ENCODE data around the gene OSBPL6.
"Not testable (repeated sequence)": the region's sequence is repeated elsewhere in the genome, so short reads cannot be mapped to it uniquely, and the experiment has no call there.

OSBPL6 gene

GRCh38 chr2:178414266-178415247 is 220.2 kb downstream of the OSBPL6 start:
- DNase-seq: peak; percentile 92

DNA sequence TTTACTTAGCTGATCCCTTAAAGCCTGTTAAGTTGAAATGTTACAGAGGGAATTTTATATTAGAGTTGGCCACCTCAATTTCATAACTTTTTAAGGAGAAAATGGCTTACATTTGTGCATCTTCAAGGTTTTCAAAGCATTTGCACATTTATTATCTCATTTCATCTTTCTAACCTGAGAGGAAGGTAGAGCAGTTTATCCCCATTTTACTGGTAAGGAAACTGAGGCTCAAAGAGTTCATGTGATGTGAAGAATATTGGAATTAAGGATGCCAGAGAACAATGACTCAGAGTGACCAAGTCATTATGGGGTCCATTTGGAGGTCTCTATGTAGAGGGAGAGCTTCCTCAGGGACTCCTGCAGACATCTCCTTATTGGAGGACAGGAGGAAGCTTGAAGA is 221.7 kb downstream of the OSBPL6 start:
- DNase-seq: no peak

DNA sequence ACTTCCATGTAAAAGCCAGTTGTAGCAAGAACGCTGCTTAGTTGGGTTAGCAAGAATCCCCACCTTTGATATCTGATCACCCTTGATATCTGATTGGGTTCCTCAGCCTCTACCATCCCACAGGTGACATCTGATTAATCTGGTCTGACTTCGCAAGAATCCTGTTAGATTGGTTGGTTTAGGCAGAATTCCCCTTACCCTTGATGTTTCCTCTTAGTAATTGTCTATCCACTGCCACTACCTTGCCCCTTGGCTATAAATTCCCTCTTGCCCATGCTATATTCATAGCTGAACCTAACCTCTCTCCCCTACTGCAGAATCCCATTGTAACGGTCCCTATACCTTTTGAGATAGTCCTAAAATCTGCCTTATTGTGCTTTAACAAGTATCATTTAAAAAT is 223.6 kb downstream of the OSBPL6 start:
- DNase-seq: no peak

- no peak for DNase-seq
Measured at GRCh38 chr2:178418426-178418825, 224.1 kb downstream of the OSBPL6 start.

DNA sequence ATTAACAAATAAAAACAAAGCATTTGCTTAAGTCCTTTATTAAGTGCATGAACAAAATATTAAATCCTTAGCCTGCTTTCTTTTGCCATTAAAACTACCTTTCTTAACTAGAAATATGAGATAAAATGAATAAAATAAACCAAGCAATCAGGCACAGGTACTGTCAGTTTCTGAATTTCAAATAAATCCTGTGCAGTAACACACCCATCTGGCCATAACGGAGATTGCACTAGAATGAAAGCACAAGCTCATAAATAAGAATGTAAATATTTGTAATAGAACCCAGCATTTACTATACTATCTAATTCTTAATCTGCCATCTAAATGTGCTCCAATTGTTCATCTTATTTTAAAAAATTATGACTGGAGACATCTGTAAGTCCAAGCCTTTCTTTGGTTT is 224.8 kb downstream of the OSBPL6 start:
- no peak for DNase-seq

DNA sequence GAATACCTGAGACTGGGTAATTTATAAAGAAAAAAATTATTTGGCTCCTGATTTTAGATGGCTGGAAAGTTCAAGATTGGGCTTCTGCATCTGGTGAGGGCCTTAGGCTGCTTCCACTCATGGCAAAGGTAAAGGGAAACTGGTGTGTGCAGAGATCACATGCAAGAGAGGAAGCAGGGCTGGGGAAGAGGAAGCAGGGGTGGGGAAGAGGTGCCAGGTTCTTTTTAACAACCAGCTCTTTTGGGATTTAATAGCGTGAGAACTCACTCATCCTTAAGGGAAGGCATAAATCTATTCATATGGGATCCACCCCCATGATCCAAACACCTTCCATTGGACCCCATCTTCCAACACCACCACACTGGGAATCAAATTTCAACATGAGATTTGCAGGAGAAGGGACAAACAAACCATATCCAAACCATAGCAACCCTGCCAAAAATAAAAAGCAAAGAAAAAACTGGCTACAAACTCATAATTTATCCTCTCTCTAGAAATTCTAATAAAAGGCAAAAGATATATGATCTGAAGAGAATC is 226.2 kb downstream of the OSBPL6 start:
- DNase-seq: no peak

- DNase-seq: no peak
Measured at GRCh38 chr2:178422097-178422496, 227.8 kb downstream of the OSBPL6 start.

DNA sequence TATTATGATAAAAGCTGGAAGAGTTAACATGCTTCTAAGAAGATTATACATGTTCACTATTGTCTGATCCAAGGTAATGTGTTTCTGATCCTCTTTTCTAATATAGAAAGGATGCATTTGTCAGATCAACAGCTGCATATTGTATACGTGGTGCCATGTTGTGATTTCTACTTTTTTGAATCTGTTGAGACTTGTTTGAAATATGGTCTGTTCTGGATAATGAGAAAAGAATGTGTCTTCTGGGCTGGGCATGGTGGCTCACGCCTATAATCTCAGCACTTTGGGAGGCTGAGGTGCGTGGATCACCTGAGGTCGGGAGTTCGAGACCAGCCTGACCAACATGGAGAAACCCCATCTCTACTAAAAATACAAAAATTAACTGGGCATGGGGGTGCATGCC is 229.4 kb downstream of the OSBPL6 start:
- not testable (repeated sequence) for DNase-seq

DNA sequence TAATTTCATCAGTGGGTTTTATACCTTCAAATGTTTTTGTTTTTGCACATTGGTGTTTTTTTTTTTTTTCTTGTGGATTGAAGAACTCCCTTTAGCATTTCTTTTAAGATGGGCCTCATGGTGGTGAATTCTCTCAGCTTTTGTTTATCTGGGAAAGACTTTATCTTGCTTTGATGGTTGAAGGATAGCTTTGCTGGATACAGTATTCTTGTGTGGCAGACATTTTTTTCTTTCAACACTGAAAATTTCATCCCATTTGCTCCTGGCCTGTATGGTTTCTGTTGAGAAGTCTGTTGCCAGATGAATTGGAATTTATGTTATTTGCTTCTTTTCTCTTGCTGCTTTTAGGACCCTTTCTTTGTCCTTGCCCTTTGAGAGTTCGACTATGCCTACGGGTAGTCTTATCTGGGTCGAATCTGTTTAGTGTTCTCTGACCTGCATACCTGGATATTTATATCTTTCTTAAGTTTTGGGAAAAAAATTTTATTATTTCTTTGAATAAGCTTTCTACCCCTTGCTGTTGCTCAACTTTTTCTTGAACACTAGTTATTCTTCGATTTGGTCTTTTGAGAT is 231.0 kb downstream of the OSBPL6 start:
- no peak for DNase-seq

DNA sequence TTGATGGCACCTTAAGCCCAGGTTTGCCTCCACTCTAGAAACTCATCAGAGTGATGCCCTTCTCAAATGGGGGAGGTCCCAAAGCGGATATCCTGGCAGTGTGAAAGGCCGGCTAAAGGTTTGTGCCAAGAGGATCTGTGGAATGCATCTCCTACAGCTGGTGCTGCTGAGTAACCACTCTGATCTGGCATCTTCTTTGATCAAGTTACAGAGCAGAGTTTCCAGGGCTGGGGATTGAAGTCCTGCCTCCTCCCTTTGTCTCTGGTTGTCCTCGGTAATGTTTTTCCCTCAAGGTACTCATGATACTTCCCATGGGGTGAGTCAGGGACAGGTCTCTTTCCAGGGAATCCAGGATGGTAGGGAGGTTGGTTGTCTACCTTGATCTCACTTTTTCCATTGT is 232.1 kb downstream of the OSBPL6 start:
- no peak for DNase-seq

DNA sequence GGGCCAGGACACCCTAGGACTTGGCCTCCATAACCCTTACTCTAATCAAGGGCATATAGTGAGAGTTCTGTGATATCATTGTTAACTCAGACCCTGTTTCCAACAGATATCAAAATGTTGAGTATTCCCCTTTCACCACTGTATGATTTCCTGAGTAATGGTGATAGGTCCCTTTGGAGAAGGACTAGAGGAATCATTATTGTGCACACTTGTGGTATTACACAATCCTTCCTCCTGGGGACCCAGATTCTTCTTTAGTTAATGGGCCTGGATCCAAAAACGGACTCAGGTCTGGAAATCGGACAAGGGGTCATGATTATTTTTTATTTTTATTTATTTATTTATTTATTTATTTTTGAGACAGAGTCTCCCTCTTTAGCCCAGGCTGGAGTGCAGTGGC is 233.1 kb downstream of the OSBPL6 start:
- no peak for DNase-seq

GRCh38 chr2:178428396-178428806 is 234.1 kb downstream of the OSBPL6 start:
- no peak for DNase-seq

- DNase-seq: no peak
Measured at GRCh38 chr2:178429336-178429735, 235.0 kb downstream of the OSBPL6 start.

- no peak for DNase-seq
Measured at GRCh38 chr2:178436662-178437061, 242.3 kb downstream of the OSBPL6 start.

DNA sequence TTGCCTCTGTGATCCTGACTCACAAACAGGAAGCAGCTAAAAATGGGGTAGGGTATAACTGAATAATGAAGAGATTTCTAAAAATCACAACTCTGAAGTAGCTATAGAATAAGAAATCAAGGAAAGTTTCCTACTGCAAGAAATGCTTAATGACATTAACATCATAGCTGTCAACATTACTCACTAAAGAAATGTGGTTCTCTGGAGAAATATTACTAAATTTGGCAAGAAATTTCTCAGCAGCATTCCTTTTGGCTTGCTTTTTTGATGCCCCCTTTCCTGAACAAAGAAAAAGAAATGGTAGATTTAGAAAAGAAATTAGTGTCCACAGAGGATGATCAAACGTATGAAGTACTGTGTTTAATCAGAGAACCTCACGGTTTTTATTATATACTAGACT is 247.1 kb downstream of the OSBPL6 start:
- DNase-seq: no peak

GRCh38 chr2:178448968-178449661 is 254.8 kb downstream of the OSBPL6 start:
- no peak for DNase-seq

DNA sequence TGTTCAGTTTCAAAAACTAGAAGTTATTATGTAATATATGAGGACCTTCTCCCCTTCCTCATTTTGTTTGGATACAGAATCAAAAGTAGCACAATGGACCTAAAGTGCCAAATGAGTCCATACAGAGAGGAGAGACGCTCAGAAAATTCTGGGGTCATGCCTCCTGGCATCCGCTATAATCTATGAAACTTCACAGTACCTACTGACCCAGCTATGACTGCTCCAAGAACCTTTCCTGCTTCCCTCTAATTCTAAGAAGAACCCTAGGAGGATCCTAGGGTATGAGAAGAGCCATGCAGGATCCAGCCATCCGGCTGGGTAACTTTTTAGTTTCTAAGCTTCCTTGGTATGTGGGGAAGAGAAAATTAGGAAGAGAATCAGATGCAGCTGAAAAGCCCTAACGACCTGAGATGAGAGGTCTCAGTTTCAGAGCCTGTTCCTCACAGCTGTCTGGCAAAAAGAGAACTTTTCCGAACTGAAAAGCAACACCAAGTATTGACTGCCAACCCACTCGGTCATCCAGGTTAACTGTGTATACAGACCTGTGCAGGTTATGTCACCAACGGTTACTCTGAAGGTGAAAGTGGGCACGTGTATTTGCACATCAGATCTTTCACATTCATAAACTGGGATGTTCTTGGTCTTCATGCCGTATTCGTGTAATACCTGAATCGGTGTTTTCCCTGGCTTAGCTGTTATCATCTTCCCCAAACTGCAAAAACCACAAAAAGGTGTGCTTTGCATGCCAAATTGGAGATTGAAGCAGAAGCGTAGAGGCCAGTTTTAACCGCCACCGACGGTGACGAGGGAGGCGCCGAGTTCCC is 255.6 kb downstream of the OSBPL6 start:
- no peak for DNase-seq

DNA sequence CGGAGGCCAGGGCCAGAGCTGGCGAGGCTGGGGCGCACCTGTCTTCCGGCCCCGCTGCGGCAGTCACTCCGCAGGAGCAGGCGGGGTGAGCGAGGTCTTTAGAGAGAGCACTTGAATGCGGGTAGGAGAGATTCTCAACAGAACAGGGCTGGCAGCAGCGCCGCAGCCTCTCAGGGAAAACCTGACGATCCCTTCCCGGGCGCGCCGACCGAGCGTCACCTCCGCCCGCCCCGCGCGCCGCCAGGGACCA is 256.1 kb downstream of the OSBPL6 start:
- no peak for DNase-seq

DNA sequence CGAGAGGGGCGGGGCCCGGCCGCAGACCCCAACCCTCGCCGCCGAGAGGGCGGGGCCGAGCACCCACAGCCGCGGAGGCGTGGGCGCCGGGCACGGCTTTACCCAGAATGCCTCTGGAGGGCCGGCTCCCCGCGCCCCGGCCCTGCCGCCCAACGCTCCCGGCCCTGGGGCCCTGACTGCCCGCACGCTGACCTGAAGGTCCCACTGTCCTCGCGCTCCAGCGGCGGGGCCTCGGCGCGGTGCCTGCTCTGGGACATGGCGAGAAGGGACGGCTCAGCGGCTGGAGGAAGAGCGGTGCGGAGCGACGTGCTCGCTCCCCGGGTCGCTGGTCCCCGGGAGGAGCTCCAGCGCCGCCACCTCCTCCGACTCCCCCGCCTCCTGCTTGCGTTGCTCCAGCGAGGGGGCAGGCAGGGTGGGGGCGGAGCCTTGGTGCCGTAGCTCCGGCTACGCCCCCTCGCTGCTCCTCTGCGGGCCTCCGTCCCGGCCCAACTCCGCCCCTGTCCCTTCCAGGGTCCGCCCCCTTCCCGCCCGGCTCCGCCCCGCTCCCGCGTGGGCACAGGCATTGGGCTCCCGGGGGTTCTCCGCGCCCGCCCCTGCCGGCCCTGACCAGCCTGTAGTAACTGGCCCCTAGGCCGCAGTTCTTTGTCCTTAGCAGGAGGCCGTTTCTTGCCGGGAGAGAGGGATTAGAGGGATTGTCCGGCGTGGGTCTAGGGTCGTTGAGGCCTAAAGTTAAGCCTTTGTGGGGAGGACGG is 256.6 kb downstream of the OSBPL6 start, which contains the start of the genes PJVK and PRKRA:
Gene PJVK, plus strand, starts transcription at position 605 of the 752 bp plus-strand sequence. CDS start 2,032 bp downstream, outside the sequence.
Gene PRKRA, minus strand, starts transcription at position 402 of the 752 bp plus-strand sequence. Its CDS starts 145 bp downstream, at position 257.
- peak; percentile 91 for DNase-seq

- DNase-seq: no peak
Measured at GRCh38 chr2:178452334-178452733, 258.0 kb downstream of the OSBPL6 start.
